ENCODE results near the gene GULP1.

GULP1 gene

GRCh38 chr2:188573453-188573852 lies 281.8 kb downstream of the GULP1 start:
- Histone ChIP-seq H4K8ac (ENCODE audit: low read depth, low read length) (no peak overlapping the region), H3K4ac (ENCODE audit: low read length) (no peak overlapping the region)

GRCh38 chr2:188576006-188576405 lies 284.3 kb downstream of the GULP1 start:
- Histone ChIP-seq H3K18ac (ENCODE audit: low read length) (no peak overlapping the region), H2AK5ac (ENCODE audit: low read depth, low read length) (no peak overlapping the region), H2AFZ (ENCODE audit: low read length) (no peak overlapping the region), H2BK120ac (ENCODE audit: low read depth, low read length) (no peak overlapping the region), H4K8ac (ENCODE audit: low read depth, low read length) (no peak overlapping the region), H3K9ac (ENCODE audit: low read depth, low read length, poor library complexity) (no peak overlapping the region), H3K4me3 (ENCODE audit: low read length in 2 of 2) (no peak overlapping the region), H4K91ac (ENCODE audit: low read depth, low read length, poor library complexity) (no peak overlapping the region), H3K4me1 (ENCODE audit: control insufficient read depth in 2 of 2, insufficient read depth in 1 of 2, low read depth in 1 of 2, low read length in 2 of 2) (no peaks in the 10 kb centered on the region), H2BK12ac (ENCODE audit: low read length) (no peak overlapping the region), H3K4ac (ENCODE audit: low read length) (no peak overlapping the region), H2BK5ac (ENCODE audit: low read length) (no peak overlapping the region), H3K4me2 (ENCODE audit: insufficient read depth, low read length, poor library complexity, severe bottlenecking) (no peak overlapping the region), H3K27ac (replicated peaks; ENCODE audit: low read length) (no peak overlapping the region), H3K27me3 (ENCODE audit: control insufficient read depth in 3 of 3, insufficient read depth in 3 of 3, low read depth in 1 of 3, low read length in 3 of 3) (no peaks in the 10 kb centered on the region), H3K14ac (ENCODE audit: low read length) (no peak overlapping the region), H3K9me3 (replicated peaks in 1 of 2; ENCODE audit: control insufficient read depth in 2 of 2, insufficient read depth in 1 of 2, low read depth in 1 of 2, low read length in 2 of 2) (no peaks in the 10 kb centered on the region), H3K23ac (ENCODE audit: low read depth, low read length, poor library complexity) (no peak overlapping the region), H3K36me3 (replicated peaks in 1 of 2; ENCODE audit: control insufficient read depth in 2 of 2, insufficient read depth in 2 of 2, low read length in 2 of 2) (peaks cover 0 to 38% of the 10 kb centered on the region in 2 donors), H3K79me1 (ENCODE audit: low read depth, low read length) (no peaks in the 10 kb centered on the region), H2BK15ac (ENCODE audit: low read length) (no peak overlapping the region)
- DNase-seq (ENCODE audit: low spot score) = no peak
- no CpG with 5 or more reads among the region's 2 CpGs for WGBS, 2 donors (ENCODE audit: extremely low coverage in 2 of 2, insufficient read length in 2 of 2, insufficient replicate concordance in 1 of 2)

More at GRCh38 chr2:188573453-188573852, 281.8 kb downstream of the GULP1 start:
- Histone ChIP-seq H2AK5ac (ENCODE audit: low read depth, low read length) (no peak overlapping the region), H2BK5ac (ENCODE audit: low read length) (no peak overlapping the region), H3K36me3 (replicated peaks in 1 of 2; ENCODE audit: control insufficient read depth in 2 of 2, insufficient read depth in 2 of 2, low read length in 2 of 2) (peaks cover 0 to 62% of the 10 kb centered on the region in 2 donors), H2BK12ac (ENCODE audit: low read length) (no peak overlapping the region), H3K4me2 (ENCODE audit: insufficient read depth, low read length, poor library complexity, severe bottlenecking) (no peak overlapping the region), H2BK120ac (ENCODE audit: low read depth, low read length) (no peak overlapping the region), H3K4me3 (ENCODE audit: low read length in 2 of 2) (no peak overlapping the region), H3K27me3 (ENCODE audit: control insufficient read depth in 3 of 3, insufficient read depth in 3 of 3, low read depth in 1 of 3, low read length in 3 of 3) (no peaks in the 10 kb centered on the region), H3K14ac (ENCODE audit: low read length) (no peak overlapping the region), H3K79me1 (ENCODE audit: low read depth, low read length) (no peaks in the 10 kb centered on the region), H2BK15ac (ENCODE audit: low read length) (no peak overlapping the region), H3K27ac (replicated peaks; ENCODE audit: low read length) (no peak overlapping the region), H3K9me3 (replicated peaks in 1 of 2; ENCODE audit: control insufficient read depth in 2 of 2, insufficient read depth in 1 of 2, low read depth in 1 of 2, low read length in 2 of 2) (no peaks in the 10 kb centered on the region), H3K4me1 (ENCODE audit: control insufficient read depth in 2 of 2, insufficient read depth in 1 of 2, low read depth in 1 of 2, low read length in 2 of 2) (no peaks in the 10 kb centered on the region), H3K23ac (ENCODE audit: low read depth, low read length, poor library complexity) (no peak overlapping the region), H4K91ac (ENCODE audit: low read depth, low read length, poor library complexity) (no peak overlapping the region), H2AFZ (ENCODE audit: low read length) (no peak overlapping the region), H3K18ac (ENCODE audit: low read length) (no peak overlapping the region), H3K9ac (ENCODE audit: low read depth, low read length, poor library complexity) (no peak overlapping the region)
- WGBS, 2 donors (ENCODE audit: extremely low coverage in 2 of 2, insufficient read length in 2 of 2, insufficient replicate concordance in 1 of 2) = no CpG with 5 or more reads among the region's 1 CpG
- DNase-seq (ENCODE audit: low spot score) = no peak

GRCh38 chr2:188576651-188577050 lies 285.0 kb downstream of the GULP1 start:
- no peak overlapping the region for H2BK15ac ChIP-seq (ENCODE audit: low read length)
- DNase-seq (ENCODE audit: low spot score) = no peak
- H3K27me3 ChIP-seq (ENCODE audit: control insufficient read depth in 3 of 3, insufficient read depth in 3 of 3, low read depth in 1 of 3, low read length in 3 of 3) = no peaks in the 10 kb centered on the region
- H3K9me3 ChIP-seq (replicated peaks in 1 of 2; ENCODE audit: control insufficient read depth in 2 of 2, insufficient read depth in 1 of 2, low read depth in 1 of 2, low read length in 2 of 2) = no peaks in the 10 kb centered on the region
- no peak overlapping the region for H2AFZ ChIP-seq (ENCODE audit: low read length)
- no peaks in the 10 kb centered on the region for H3K79me1 ChIP-seq (ENCODE audit: low read depth, low read length)
- H3K36me3 ChIP-seq (replicated peaks in 1 of 2; ENCODE audit: control insufficient read depth in 2 of 2, insufficient read depth in 2 of 2, low read length in 2 of 2) = peaks cover 0 to 32% of the 10 kb centered on the region in 2 donors
- H2BK120ac ChIP-seq (ENCODE audit: low read depth, low read length) = no peak overlapping the region
- no peak overlapping the region for H4K91ac ChIP-seq (ENCODE audit: low read depth, low read length, poor library complexity)
- no peak overlapping the region for H3K4ac ChIP-seq (ENCODE audit: low read length)
- no peak overlapping the region for H3K9ac ChIP-seq (ENCODE audit: low read depth, low read length, poor library complexity)
- H3K4me2 ChIP-seq (ENCODE audit: insufficient read depth, low read length, poor library complexity, severe bottlenecking) = no peak overlapping the region
- H3K4me1 ChIP-seq (ENCODE audit: control insufficient read depth in 2 of 2, insufficient read depth in 1 of 2, low read depth in 1 of 2, low read length in 2 of 2) = no peaks in the 10 kb centered on the region
- no peak overlapping the region for H3K4me3 ChIP-seq (ENCODE audit: low read length in 2 of 2)
- WGBS, 2 donors (ENCODE audit: extremely low coverage in 2 of 2, insufficient read length in 2 of 2, insufficient replicate concordance in 1 of 2) = no CpG with 5 or more reads among the region's 1 CpG
- H2AK5ac ChIP-seq (ENCODE audit: low read depth, low read length) = no peak overlapping the region
- H3K23ac ChIP-seq (ENCODE audit: low read depth, low read length, poor library complexity) = no peak overlapping the region
- no peak overlapping the region for H4K8ac ChIP-seq (ENCODE audit: low read depth, low read length)
- no peak overlapping the region for H2BK5ac ChIP-seq (ENCODE audit: low read length)
- H3K27ac ChIP-seq (replicated peaks; ENCODE audit: low read length) = no peak overlapping the region
- no peak overlapping the region for H3K14ac ChIP-seq (ENCODE audit: low read length)
- H3K18ac ChIP-seq (ENCODE audit: low read length) = no peak overlapping the region
- H2BK12ac ChIP-seq (ENCODE audit: low read length) = no peak overlapping the region

- WGBS, 2 donors (ENCODE audit: extremely low coverage in 2 of 2, insufficient read length in 2 of 2, insufficient replicate concordance in 1 of 2) = no CpG with 5 or more reads among the region's 2 CpGs
- H2BK120ac ChIP-seq (ENCODE audit: low read depth, low read length) = no peak overlapping the region
Measured at GRCh38 chr2:188577231-188577630, 285.6 kb downstream of the GULP1 start.

More at GRCh38 chr2:188577231-188577630, 285.6 kb downstream of the GULP1 start:
- Histone ChIP-seq H4K8ac (ENCODE audit: low read depth, low read length) (no peak overlapping the region), H3K36me3 (replicated peaks in 1 of 2; ENCODE audit: control insufficient read depth in 2 of 2, insufficient read depth in 2 of 2, low read length in 2 of 2) (peaks cover 0 to 26% of the 10 kb centered on the region in 2 donors), H3K79me1 (ENCODE audit: low read depth, low read length) (no peaks in the 10 kb centered on the region), H3K4me3 (ENCODE audit: low read length in 2 of 2) (no peak overlapping the region), H3K4me1 (ENCODE audit: control insufficient read depth in 2 of 2, insufficient read depth in 1 of 2, low read depth in 1 of 2, low read length in 2 of 2) (no peaks in the 10 kb centered on the region), H2BK15ac (ENCODE audit: low read length) (no peak overlapping the region), H3K4me2 (ENCODE audit: insufficient read depth, low read length, poor library complexity, severe bottlenecking) (no peak overlapping the region), H3K23ac (ENCODE audit: low read depth, low read length, poor library complexity) (no peak overlapping the region), H3K14ac (ENCODE audit: low read length) (no peak overlapping the region), H4K91ac (ENCODE audit: low read depth, low read length, poor library complexity) (no peak overlapping the region), H3K18ac (ENCODE audit: low read length) (no peak overlapping the region), H3K9me3 (replicated peaks in 1 of 2; ENCODE audit: control insufficient read depth in 2 of 2, insufficient read depth in 1 of 2, low read depth in 1 of 2, low read length in 2 of 2) (no peaks in the 10 kb centered on the region), H3K4ac (ENCODE audit: low read length) (no peak overlapping the region), H2AK5ac (ENCODE audit: low read depth, low read length) (no peak overlapping the region), H3K9ac (ENCODE audit: low read depth, low read length, poor library complexity) (no peak overlapping the region), H2AFZ (ENCODE audit: low read length) (no peak overlapping the region), H2BK5ac (ENCODE audit: low read length) (no peak overlapping the region), H3K27ac (replicated peaks; ENCODE audit: low read length) (no peak overlapping the region), H2BK12ac (ENCODE audit: low read length) (no peak overlapping the region), H3K27me3 (ENCODE audit: control insufficient read depth in 3 of 3, insufficient read depth in 3 of 3, low read depth in 1 of 3, low read length in 3 of 3) (no peaks in the 10 kb centered on the region)
- no peak for DNase-seq (ENCODE audit: low spot score)

Data from neuronal stem cell (in vitro differentiated cells).